NB4 (cell line): ENCODE data around the gene RREB1.

ENCODE experiments used
- CTCF ChIP-seq: IDR thresholded peaks from one replicate; pipeline ENCODE4 v1.5.1; 2012; ENCODE audit warnings: low read depth, low read length
- MAX ChIP-seq: IDR thresholded peaks from 2 replicates; pipeline ENCODE4 v1.6.1; 2011; ENCODE audit warnings: low read depth, low read length
- MYC ChIP-seq: IDR thresholded peaks from 2 replicates; pipeline ENCODE4 v1.6.1; 2011; ENCODE audit warnings: low read depth, low read length
- POLR2A ChIP-seq: IDR thresholded peaks from 2 replicates; pipeline ENCODE4 v1.6.1; 2011; ENCODE audit warnings: mild to moderate bottlenecking; ENCODE audit not compliant: insufficient read length; ENCODE audit errors: extremely low read depth

- TF ChIP-seq POLR2A (no peak), CTCF (no peak), MYC (no peak), MAX (no peak)
Observed at GRCh38 chr6:7077856-7078255, 29.9 kb upstream of the RREB1 start.
